PC-9 (cell line): ENCODE data around the gene ARGFX.

ENCODE experiments used
- CTCF ChIP-seq: fragments of 200-600 bp; sonication (generic); conservative IDR thresholded peaks from 2 replicates; pipeline ENCODE4 v1.6.1; 2017; ENCODE audit warnings: mixed run types, antibody characterized with exemption, mild to moderate bottlenecking, moderate library complexity
- EZH2 ChIP-seq: fragments of 200-600 bp; sonication (generic); IDR thresholded peaks from 2 replicates; pipeline ENCODE4 v1.8.0; 2017; ENCODE audit warnings: antibody characterized with exemption, low read depth

DNA sequence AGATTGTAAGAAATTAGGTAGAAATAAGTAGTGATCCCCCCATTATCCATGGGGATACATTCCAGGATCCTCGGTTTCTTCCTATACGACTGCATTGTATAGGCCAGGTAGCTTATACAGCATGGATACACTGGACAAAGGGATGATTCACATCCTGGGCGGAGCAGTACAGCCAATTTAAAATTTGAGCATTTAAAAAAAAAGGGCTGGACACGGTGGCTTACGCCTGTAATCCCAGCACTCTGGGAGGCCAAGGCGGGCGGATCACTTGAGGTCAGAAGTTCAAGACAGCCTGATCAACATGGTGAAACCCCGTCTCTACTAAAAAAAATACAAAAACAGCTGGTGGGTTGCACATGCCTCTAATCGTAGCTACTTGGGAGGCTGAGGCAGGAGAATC is 976 bp upstream of the ARGFX start:
- no peak for TF ChIP-seq CTCF
- TF ChIP-seq EZH2: no peak
